Neuronal stem cell (in vitro differentiated cells): Measurements from ENCODE around the gene CAMTA1.
A peak's percentile ranks its signal among the peaks of the same experiment; 100 is the strongest.

Experiments used
- DNase-seq: peaks from one replicate; pipeline ENCODE4 v3.0.0-alpha.2; 2013; ENCODE audit warnings: low spot score
- H2AFZ ChIP-seq: one replicate; pipeline ENCODE4 v1.6.1; 2013; ENCODE audit warnings: mild to moderate bottlenecking, low read length, inconsistent platforms
- H2AK5ac ChIP-seq: 2 replicates; pipeline ENCODE4 v1.6.1; 2013; ENCODE audit warnings: low read depth, mild to moderate bottlenecking, inconsistent platforms, low read length, moderate library complexity, mixed read lengths
- H2BK120ac ChIP-seq: 2 replicates; pipeline ENCODE4 v1.6.1; 2013; ENCODE audit warnings: low read depth, mild to moderate bottlenecking, inconsistent platforms, low read length, moderate library complexity, mixed read lengths
- H2BK12ac ChIP-seq: one replicate; pipeline ENCODE4 v1.6.1; 2013; ENCODE audit warnings: low read length, inconsistent platforms
- H2BK15ac ChIP-seq: 2 replicates; pipeline ENCODE4 v1.6.1; 2013; ENCODE audit warnings: mild to moderate bottlenecking, low read length, inconsistent platforms, mixed read lengths
- H2BK5ac ChIP-seq: one replicate; pipeline ENCODE4 v1.6.1; 2013; ENCODE audit warnings: inconsistent platforms, mild to moderate bottlenecking, low read length, moderate library complexity
- H3K14ac ChIP-seq: one replicate; pipeline ENCODE4 v1.6.1; 2013; ENCODE audit warnings: low read length, inconsistent platforms
- H3K18ac ChIP-seq: 2 replicates; pipeline ENCODE4 v1.6.1; 2013; ENCODE audit warnings: low read length, inconsistent platforms
- H3K23ac ChIP-seq: 2 replicates; pipeline ENCODE4 v1.6.1; 2013; ENCODE audit warnings: low read depth, mild to moderate bottlenecking, mixed read lengths, low read length, inconsistent platforms; ENCODE audit not compliant: poor library complexity
- H3K27ac ChIP-seq: replicated peaks from 3 replicates; pipeline ENCODE4 v1.5.1; 2013; ENCODE audit warnings: low read length, inconsistent platforms
- H3K27me3 ChIP-seq, 3 experiments: 2 replicates each; pipeline ENCODE4 v1.6.1; 2013; ENCODE audit warnings: low read length in 3 of 3, mild to moderate bottlenecking in 2 of 3, inconsistent platforms in 1 of 3, low read depth in 1 of 3, mixed read lengths in 1 of 3, moderate library complexity in 1 of 3; ENCODE audit not compliant: control insufficient read depth in 3 of 3, insufficient read depth in 3 of 3
- H3K36me3 ChIP-seq, 2 donors: replicated peaks in 1 of 2; 2 replicates each; pipeline ENCODE4 v1.6.1; 2013; ENCODE audit warnings: low read length in 2 of 2; ENCODE audit not compliant: control insufficient read depth in 2 of 2, insufficient read depth in 2 of 2
- H3K4ac ChIP-seq: 2 replicates; pipeline ENCODE4 v1.6.1; 2013; ENCODE audit warnings: inconsistent platforms, mild to moderate bottlenecking, low read length, moderate library complexity
- H3K4me1 ChIP-seq, 2 donors: 1 replicate in 1 of 2; 2 replicates in 1 of 2; pipeline ENCODE4 v1.6.1; 2013; ENCODE audit warnings: low read length in 2 of 2, low read depth in 1 of 2; ENCODE audit not compliant: control insufficient read depth in 2 of 2, insufficient read depth in 1 of 2
- H3K4me2 ChIP-seq: one replicate; pipeline ENCODE4 v1.6.1; 2013; ENCODE audit warnings: mild to moderate bottlenecking, low read length, inconsistent platforms; ENCODE audit not compliant: insufficient read depth, poor library complexity, severe bottlenecking
- H3K4me3 ChIP-seq, 2 donors: 2 replicates each; pipeline ENCODE4 v1.5.1; 2013; ENCODE audit warnings: low read length in 2 of 2, mild to moderate bottlenecking in 2 of 2, inconsistent platforms in 1 of 2, moderate library complexity in 1 of 2
- H3K79me1 ChIP-seq: one replicate; pipeline ENCODE4 v1.6.1; 2013; ENCODE audit warnings: low read depth, mild to moderate bottlenecking, inconsistent platforms, low read length, moderate library complexity
- H3K9ac ChIP-seq: one replicate; pipeline ENCODE4 v1.6.1; 2013; ENCODE audit warnings: mild to moderate bottlenecking, low read depth, low read length, inconsistent platforms; ENCODE audit not compliant: poor library complexity
- H3K9me3 ChIP-seq, 2 donors: replicated peaks in 1 of 2; 2 replicates each; pipeline versions ENCODE3 to v1.6.1; 2013; ENCODE audit warnings: low read length in 2 of 2, mild to moderate bottlenecking in 2 of 2, inconsistent platforms in 1 of 2, low read depth in 1 of 2, mixed read lengths in 1 of 2, moderate library complexity in 1 of 2; ENCODE audit not compliant: control insufficient read depth in 2 of 2, insufficient read depth in 1 of 2
- H4K8ac ChIP-seq: one replicate; pipeline ENCODE4 v1.6.1; 2013; ENCODE audit warnings: low read depth, mild to moderate bottlenecking, inconsistent platforms, low read length, moderate library complexity
- H4K91ac ChIP-seq: one replicate; pipeline ENCODE4 v1.6.1; 2013; ENCODE audit warnings: low read length, low read depth, mild to moderate bottlenecking, inconsistent platforms; ENCODE audit not compliant: poor library complexity
- WGBS, 2 donors: extraction: QIAGEN DNeasy Blood & Tissue Kit; methylation state at CpG; one replicate each; pipeline ENCODE4 v1.1.7; 2013; ENCODE audit warnings: missing lambda C conversion rate in 2 of 2, mixed read lengths in 1 of 2; ENCODE audit not compliant: insufficient read length in 2 of 2, insufficient replicate concordance in 1 of 2; ENCODE audit errors: extremely low coverage in 2 of 2; 5-methylcytosine and 5-hydroxymethylcytosine counted together

Gene CAMTA1

DNA sequence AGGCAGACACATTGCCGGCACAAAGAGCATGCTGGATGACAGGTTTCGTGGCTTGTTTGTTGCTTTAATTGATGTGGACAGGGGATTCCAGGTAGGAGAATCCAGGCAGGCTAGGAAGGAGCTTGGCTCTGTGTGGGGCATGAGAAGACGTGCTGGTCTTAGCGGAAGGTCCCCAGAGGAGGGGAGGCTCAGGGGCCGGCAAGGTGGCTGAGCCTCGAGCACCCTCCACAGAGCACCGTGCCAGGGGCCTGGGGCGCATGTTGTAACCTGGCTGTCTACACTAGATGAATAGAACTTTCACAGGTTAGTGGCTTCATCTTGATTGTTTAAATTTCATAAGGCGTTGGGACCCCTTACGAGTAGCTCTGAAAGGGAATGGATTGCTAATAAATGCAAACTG lies 223.1 kb downstream of the CAMTA1 start:
- Histone ChIP-seq H3K4ac (no peak overlapping the region), H2BK5ac (no peak overlapping the region), H3K23ac (no peak overlapping the region), H3K9ac (no peak overlapping the region), H4K8ac (no peak overlapping the region), H2BK120ac (no peak overlapping the region), H3K79me1 (no peaks in the 10 kb centered on the region), H3K9me3 (no peaks in the 10 kb centered on the region), H3K4me2 (no peak overlapping the region), H3K36me3 (no peaks in the 10 kb centered on the region), H3K4me1 (no peaks in the 10 kb centered on the region), H4K91ac (no peak overlapping the region), H2BK12ac (no peak overlapping the region), H3K18ac (no peak overlapping the region), H3K4me3 (no peak overlapping the region), H3K27ac (no peak overlapping the region), H3K14ac (no peak overlapping the region), H2AK5ac (no peak overlapping the region), H3K27me3 (peaks cover 0 to 60% (median 0%) of the 10 kb centered on the region in 3 experiments), H2AFZ (no peak overlapping the region), H2BK15ac (no peak overlapping the region)
- WGBS, 2 donors, result no CpG with 5 or more reads among the region's 10 CpGs
- DNase-seq, result no peak

DNA sequence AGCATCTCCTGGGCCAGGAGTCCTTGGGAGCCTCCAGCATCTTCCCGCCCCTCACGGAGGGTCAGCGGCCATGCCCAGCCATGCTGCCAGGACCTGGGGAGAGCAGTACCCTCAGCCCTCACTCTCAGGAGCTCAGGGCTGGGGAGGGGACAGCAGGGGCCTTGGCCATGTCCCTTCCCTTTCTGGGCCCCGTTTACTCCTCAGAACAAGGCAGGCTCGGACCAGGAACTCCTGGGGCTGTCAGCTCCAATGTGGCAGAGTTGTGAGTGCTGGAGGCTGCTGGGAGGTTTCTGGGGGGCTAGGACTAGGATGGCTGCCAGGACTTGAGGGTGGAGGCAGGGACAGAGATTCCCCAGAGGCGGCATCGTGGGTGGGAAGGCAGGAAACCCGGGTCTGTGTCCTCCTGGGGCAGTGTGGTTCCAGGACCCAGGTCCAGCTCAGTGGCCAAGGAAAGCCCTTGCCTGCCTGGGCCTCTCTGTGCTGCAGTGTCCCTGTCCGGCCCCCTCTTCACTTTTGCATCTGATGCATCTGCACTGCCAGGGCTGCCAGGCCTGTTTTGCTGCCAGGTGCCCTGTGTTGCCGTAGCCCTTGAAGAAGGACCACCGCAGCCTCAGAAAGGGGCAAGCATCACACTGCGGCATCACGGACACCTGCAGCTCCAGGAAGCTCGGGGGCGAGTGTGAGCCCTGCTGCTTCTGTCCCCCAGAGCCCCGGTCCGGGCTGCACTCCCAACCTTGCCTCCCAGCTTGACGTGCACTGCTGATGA lies 223.9 kb downstream of the CAMTA1 start:
- Histone ChIP-seq H3K14ac (no peak overlapping the region), H3K4me2 (no peak overlapping the region), H3K27ac (no peak overlapping the region), H2BK5ac (no peak overlapping the region), H3K9me3 (no peaks in the 10 kb centered on the region), H2AFZ (no peak overlapping the region), H3K18ac (peak overlapping the region; percentile 64), H2BK120ac (no peak overlapping the region), H2BK12ac (no peak overlapping the region), H4K91ac (no peak overlapping the region), H3K23ac (no peak overlapping the region), H3K4me3 (no peak overlapping the region), H3K79me1 (no peaks in the 10 kb centered on the region), H3K4me1 (no peaks in the 10 kb centered on the region), H4K8ac (no peak overlapping the region), H3K9ac (no peak overlapping the region), H2AK5ac (no peak overlapping the region), H3K36me3 (no peaks in the 10 kb centered on the region), H3K27me3 (peaks cover 0 to 60% (median 0%) of the 10 kb centered on the region in 3 experiments), H3K4ac (no peak overlapping the region), H2BK15ac (no peak overlapping the region)
- no peak for DNase-seq
- no CpG with 5 or more reads among the region's 18 CpGs for WGBS, 2 donors

DNA sequence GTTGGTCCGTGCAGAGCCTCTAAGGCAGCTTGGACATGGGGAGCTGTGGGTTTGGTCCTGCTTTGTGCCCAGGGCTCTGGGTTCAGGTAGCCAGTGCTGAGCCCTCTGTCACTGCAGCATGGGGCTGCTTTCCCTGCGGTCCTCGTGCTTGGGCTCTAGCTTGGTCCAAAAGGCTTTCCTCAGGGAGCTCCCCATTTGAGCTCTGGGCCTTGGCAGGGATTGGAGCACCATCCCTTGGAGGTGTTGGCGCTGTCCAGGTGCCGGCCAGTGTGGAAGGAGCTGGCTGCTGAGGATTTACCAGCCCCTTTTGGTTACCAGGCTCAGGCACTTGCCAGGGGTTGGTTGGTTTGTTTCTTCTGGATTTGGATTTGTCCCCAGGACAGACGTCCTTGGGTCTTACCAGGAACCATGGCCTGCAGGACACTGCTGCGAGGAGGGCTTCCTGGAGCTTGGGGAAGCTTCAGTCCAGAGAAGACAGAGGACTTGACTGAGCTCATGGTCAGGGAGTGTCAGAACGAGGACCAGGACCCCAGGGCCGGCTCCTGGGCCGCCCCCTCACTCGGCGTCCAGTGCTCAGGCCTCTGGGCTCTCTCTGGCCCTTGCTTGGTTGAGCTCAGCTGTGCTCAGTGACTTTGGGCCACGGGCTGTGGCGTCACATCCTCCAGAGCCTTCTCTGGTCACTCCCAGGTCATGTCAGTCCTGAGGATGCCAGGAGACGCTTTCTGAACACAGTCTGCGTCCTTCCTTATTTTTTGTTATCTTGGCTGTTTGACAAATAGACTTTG lies 224.7 kb downstream of the CAMTA1 start:
- no peak overlapping the region for H2BK12ac ChIP-seq
- no peak overlapping the region for H4K8ac ChIP-seq
- H3K27me3 ChIP-seq, result peaks cover 0 to 62% (median 0%) of the 10 kb centered on the region in 3 experiments
- H2BK120ac ChIP-seq, result no peak overlapping the region
- H2AK5ac ChIP-seq, result no peak overlapping the region
- no peak overlapping the region for H2BK5ac ChIP-seq
- no peak overlapping the region for H3K27ac ChIP-seq
- no peaks in the 10 kb centered on the region for H3K79me1 ChIP-seq
- H3K18ac ChIP-seq, result no peak overlapping the region
- no peak overlapping the region for H3K14ac ChIP-seq
- H2BK15ac ChIP-seq, result no peak overlapping the region
- no peak overlapping the region for H3K23ac ChIP-seq
- no peaks in the 10 kb centered on the region for H3K9me3 ChIP-seq
- no peaks in the 10 kb centered on the region for H3K36me3 ChIP-seq
- no peak overlapping the region for H4K91ac ChIP-seq
- no peak overlapping the region for H3K9ac ChIP-seq
- H3K4me2 ChIP-seq, result no peak overlapping the region
- no CpG with 5 or more reads among the region's 16 CpGs for WGBS, 2 donors
- no peak overlapping the region for H3K4me3 ChIP-seq
- DNase-seq, result no peak
- no peaks in the 10 kb centered on the region for H3K4me1 ChIP-seq
- no peak overlapping the region for H2AFZ ChIP-seq
- H3K4ac ChIP-seq, result no peak overlapping the region

DNA sequence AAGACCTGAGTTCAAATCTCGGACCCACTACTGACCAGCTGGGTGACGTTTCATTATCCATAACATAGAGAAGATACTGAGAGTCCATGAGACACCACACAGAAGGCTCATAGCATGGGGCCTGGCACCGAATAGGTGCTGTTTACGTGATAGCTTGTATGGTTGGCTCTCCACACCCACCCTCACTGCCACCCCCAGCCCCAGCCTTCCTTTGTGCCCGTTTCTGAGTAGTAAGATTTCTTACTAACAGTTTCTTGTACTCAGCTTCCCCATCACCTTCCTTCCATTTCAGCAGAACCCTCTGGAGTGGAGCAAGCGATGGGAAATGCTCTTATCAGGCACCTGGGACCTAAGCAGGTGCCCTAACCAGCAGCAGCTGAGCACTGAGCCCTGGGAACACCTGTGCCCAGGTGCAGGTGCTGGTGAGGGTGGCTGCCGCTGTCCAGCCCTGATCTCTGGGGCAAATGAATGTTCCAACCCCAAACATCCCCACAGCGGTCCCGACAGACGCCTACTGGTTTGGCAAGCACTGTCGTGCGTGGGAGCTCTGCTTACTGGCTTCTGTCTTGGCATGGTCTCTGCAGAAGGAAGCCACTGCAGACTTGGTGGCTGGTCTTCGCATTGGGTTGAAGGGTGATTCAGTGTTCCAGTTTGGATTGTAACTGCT lies 225.4 kb downstream of the CAMTA1 start:
- Histone ChIP-seq H3K23ac (no peak overlapping the region), H4K8ac (no peak overlapping the region), H3K14ac (no peak overlapping the region), H3K4ac (no peak overlapping the region), H3K27me3 (peaks cover 0 to 60% (median 0%) of the 10 kb centered on the region in 3 experiments), H3K4me3 (peak overlapping the region in 1 of 2 donors; percentile 24), H3K4me2 (no peak overlapping the region), H3K18ac (no peak overlapping the region), H3K27ac (no peak overlapping the region), H2BK15ac (no peak overlapping the region), H2BK120ac (no peak overlapping the region), H2BK12ac (no peak overlapping the region), H2AK5ac (no peak overlapping the region), H2BK5ac (no peak overlapping the region), H3K9ac (no peak overlapping the region), H3K9me3 (no peaks in the 10 kb centered on the region), H3K79me1 (no peaks in the 10 kb centered on the region), H2AFZ (no peak overlapping the region), H3K4me1 (no peaks in the 10 kb centered on the region), H3K36me3 (no peaks in the 10 kb centered on the region), H4K91ac (no peak overlapping the region)
- no CpG with 5 or more reads among the region's 13 CpGs for WGBS, 2 donors
- no peak for DNase-seq
